Ascending aorta (tissue), 2 donors: ENCODE data around the gene TOM1L2. TPM values are rescaled to one million over a fixed set of nuclear protein-coding genes. Genes with fewer than 3 reads are reported as not detected.

Experiments used
- DNase-seq, 2 donors: peaks; one replicate each; pipeline ENCODE4 v3.0.0-alpha.2; 2019; ENCODE audit warnings: low spot score in 2 of 2
- H3K27ac ChIP-seq, 2 donors: fragments of 200-600 bp; sonication (generic); one replicate each; pipeline ENCODE4 v1.5.1; 2016 to 2017; ENCODE audit warnings: mild to moderate bottlenecking in 1 of 2
- H3K27me3 ChIP-seq: fragments of 200-600 bp; sonication (generic); one replicate; pipeline ENCODE4 v1.5.1; 2017
- H3K36me3 ChIP-seq, 2 donors: fragments of 200-600 bp; sonication (generic); one replicate each; pipeline ENCODE4 v1.5.1; 2016
- H3K4me1 ChIP-seq, 2 donors: fragments of 200-600 bp; sonication (generic); one replicate each; pipeline ENCODE4 v1.5.1; 2016 to 2017; ENCODE audit warnings: mild to moderate bottlenecking in 1 of 2
- H3K4me3 ChIP-seq, 2 donors: fragments of 200-600 bp; sonication (generic); one replicate each; pipeline ENCODE4 v1.5.1; 2016 to 2017; ENCODE audit warnings: mild to moderate bottlenecking in 1 of 2
- H3K9me3 ChIP-seq, 2 donors: fragments of 200-600 bp; sonication (generic); one replicate each; pipeline ENCODE4 v1.5.1; 2016
- CTCF ChIP-seq, 3 experiments: fragments of 200-600 bp in 2 of 3; fragments of 450-650 bp in 1 of 3; sonication (generic) in 2 of 3; IDR thresholded peaks; one replicate each; pipeline ENCODE4 v1.5.1; 2016 to 2019; ENCODE audit warnings: antibody characterized with exemption in 3 of 3, mild to moderate bottlenecking in 1 of 3, moderate library complexity in 1 of 3
- intact Hi-C: fragments of 100-400 bp; cut with DNase I; formaldehyde crosslinking; loops from one replicate; pipeline ENCODE4 v1.15.1; 2023
- total RNA-seq: library from RNA; depleted of rRNA; stranded (reverse); fragments of >200 nt; gene quantifications from one replicate; pipeline ENCODE4 v1.1.0, GENCODE V29; 2016

Gene TOM1L2
- total RNA-seq, 1 donor from 2014 or later, result 39.0 TPM

- Histone ChIP-seq H3K27ac (no peak overlapping the region), H3K4me3 (no peak overlapping the region), H3K9me3 (no peaks in the 10 kb centered on the region), H3K4me1 (peaks cover 20 to 41% of the 10 kb centered on the region in 2 donors), H3K36me3 (peaks cover 0 to 3% of the 10 kb centered on the region in 2 donors), H3K27me3 (no peaks in the 10 kb centered on the region)
- no peak for DNase-seq
- intact Hi-C loops, result no loop called here
- TF ChIP-seq CTCF (IDR thresholded peaks at IDR 0.05), result no peak
Measured at GRCh38 chr17:17852930-17853329, 119.3 kb downstream of the TOM1L2 start.

GRCh38 chr17:17851103-17852002 is 120.8 kb downstream of the TOM1L2 start:
- no peak for DNase-seq
- Histone ChIP-seq H3K27ac (no peak overlapping the region), H3K36me3 (peaks cover 9 to 10% of the 10 kb centered on the region in 2 donors), H3K4me1 (peaks cover 20 to 40% of the 10 kb centered on the region in 2 donors), H3K27me3 (no peaks in the 10 kb centered on the region), H3K9me3 (no peaks in the 10 kb centered on the region), H3K4me3 (no peak overlapping the region)
- intact Hi-C loops, result no loop called here
- TF ChIP-seq CTCF (IDR thresholded peaks at IDR 0.05), result no peak

GRCh38 chr17:17849845-17850373 is 122.3 kb downstream of the TOM1L2 start:
- no peak for TF ChIP-seq CTCF (IDR thresholded peaks at IDR 0.05)
- intact Hi-C loops, result no loop called here
- H3K9me3 ChIP-seq, result no peaks in the 10 kb centered on the region
- H3K36me3 ChIP-seq, result peaks cover 10 to 14% of the 10 kb centered on the region in 2 donors
- H3K27ac ChIP-seq, result peak overlapping the region; percentile 53 to 73
- DNase-seq, result no peak
- H3K4me1 ChIP-seq, result peaks cover 10 to 26% of the 10 kb centered on the region in 2 donors
- H3K4me3 ChIP-seq, result no peak overlapping the region
- no peaks in the 10 kb centered on the region for H3K27me3 ChIP-seq

GRCh38 chr17:17849147-17849820 is 122.9 kb downstream of the TOM1L2 start:
- H3K4me3 ChIP-seq, result no peak overlapping the region
- intact Hi-C loops, result no loop called here
- H3K27me3 ChIP-seq, result no peaks in the 10 kb centered on the region
- DNase-seq, result peak; percentile 71 to 88
- peaks cover 9 to 20% of the 10 kb centered on the region in 2 donors for H3K4me1 ChIP-seq
- H3K27ac ChIP-seq, result peak overlapping the region; percentile 53 to 73
- H3K36me3 ChIP-seq, result peaks cover 10 to 14% of the 10 kb centered on the region in 2 donors
- no peaks in the 10 kb centered on the region for H3K9me3 ChIP-seq
- TF ChIP-seq CTCF (IDR thresholded peaks at IDR 0.05), result peak in 1 of 3 experiments; percentile 5

GRCh38 chr17:17848311-17849082 is 123.7 kb downstream of the TOM1L2 start:
- TF ChIP-seq CTCF (IDR thresholded peaks at IDR 0.05), result no peak
- peaks cover 9 to 20% of the 10 kb centered on the region in 2 donors for H3K4me1 ChIP-seq
- H3K4me3 ChIP-seq, result no peak overlapping the region
- DNase-seq, result no peak
- H3K27me3 ChIP-seq, result no peaks in the 10 kb centered on the region
- H3K9me3 ChIP-seq, result no peaks in the 10 kb centered on the region
- peak overlapping the region; percentile 53 to 73 for H3K27ac ChIP-seq
- H3K36me3 ChIP-seq, result peaks cover 10 to 14% of the 10 kb centered on the region in 2 donors
- intact Hi-C loops, result no loop called here
